Measurements from ENCODE around the gene GNG11. TPM values are rescaled to one million over a fixed set of nuclear protein-coding genes. Genes with fewer than 3 reads are reported as not detected.

The GNG11 gene
- total and polyA plus RNA-seq, 2 donors (not counting 3 experiments of a cell fraction or from before 2014, with no cell fraction given): 92.3 to 208 TPM

DNA sequence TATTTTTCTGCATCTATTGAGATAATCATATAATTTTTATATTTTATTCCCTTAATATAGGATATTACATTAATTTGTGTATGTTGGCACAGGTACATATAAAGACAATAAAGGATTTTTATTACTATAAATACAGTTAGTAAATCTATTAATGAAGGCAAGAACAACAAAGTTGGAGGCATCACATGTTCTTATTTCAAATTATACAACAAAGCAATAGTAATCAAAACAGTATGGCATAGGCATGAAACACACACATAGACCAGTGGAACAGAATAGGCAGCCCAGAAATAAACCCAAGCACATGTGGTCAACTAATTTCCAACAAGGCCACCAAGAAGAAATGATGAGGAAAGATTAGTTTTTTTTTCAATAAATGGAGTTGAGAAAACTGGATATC, 42.2 kb upstream of the GNG11 start:
- Histone ChIP-seq H3K9me3 (replicated peaks; ENCODE audit: control insufficient read depth, insufficient read depth, low read length) (no peaks in the 10 kb centered on the region), H3K79me2 (ENCODE audit: control insufficient read depth, insufficient read depth, low read length) (no peaks in the 10 kb centered on the region), H3K36me3 (ENCODE audit: control insufficient read depth in 2 of 2, extremely low read depth in 1 of 2, insufficient read depth in 2 of 2, low read length in 2 of 2) (no peaks in the 10 kb centered on the region), H3K4me1 (ENCODE audit: control insufficient read depth, extremely low read depth, insufficient read depth, low read length) (no peaks in the 10 kb centered on the region), H3K27me3 (ENCODE audit: control insufficient read depth in 2 of 2, insufficient read depth in 2 of 2, low read length in 2 of 2) (no peaks in the 10 kb centered on the region), H3K9me1 (replicated peaks; ENCODE audit: control insufficient read depth, extremely low read depth, insufficient read depth, low read length) (no peaks in the 10 kb centered on the region), H3K4me3 (replicated peaks in 1 of 3; ENCODE audit: insufficient read depth in 1 of 3, low read depth in 1 of 3, low read length in 3 of 3) (no peak overlapping the region), H2AFZ (ENCODE audit: low read depth, low read length) (no peak overlapping the region), H4K20me1 (replicated peaks; ENCODE audit: control insufficient read depth, extremely low read depth, insufficient read depth, low read length) (no peaks in the 10 kb centered on the region), H3K4me2 (ENCODE audit: insufficient read depth, low read length) (no peak overlapping the region), H3K9ac (replicated peaks; ENCODE audit: extremely low read depth, insufficient read depth, low read length) (no peak overlapping the region), H3K27ac (ENCODE audit: insufficient read depth, low read depth, low read length) (no peak overlapping the region)
- FAIRE-seq (no peak), DNase-seq (ENCODE audit: low read depth, low spot score) (no peak)
- intact Hi-C loops (cut with micrococcal nuclease): no loop called here
- ChIA-PET POLR2A (no interaction called here), CTCF (no interaction called here)
- dilution Hi-C loops (cut with MboI; ENCODE audit: extremely low pct_ligation_motif_present, low sequenced_read_pairs): no loop called here
- BruUV-seq (replicated peaks): no TSS peak
- TF ChIP-seq MYC (IDR thresholded peaks at IDR 0.05; ENCODE audit: low read depth, low read length): no peak
- TF ChIP-seq JUN (IDR thresholded peaks at IDR 0.05; ENCODE audit: borderline replicate concordance, insufficient read depth, insufficient read length, low read depth): no peak
- TF ChIP-seq, protein P1, sequence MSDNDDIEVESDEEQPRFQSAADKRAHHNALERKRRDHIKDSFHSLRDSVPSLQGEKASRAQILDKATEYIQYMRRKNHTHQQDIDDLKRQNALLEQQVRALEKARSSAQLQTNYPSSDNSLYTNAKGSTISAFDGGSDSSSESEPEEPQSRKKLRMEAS (IDR thresholded peaks at IDR 0.05; ENCODE audit: insufficient read depth, insufficient read length): no peak
- TF ChIP-seq GATA2 (IDR thresholded peaks at IDR 0.05; ENCODE audit: insufficient read depth, insufficient read length, low read depth, low read length): no peak
- TF ChIP-seq, protein P2, sequence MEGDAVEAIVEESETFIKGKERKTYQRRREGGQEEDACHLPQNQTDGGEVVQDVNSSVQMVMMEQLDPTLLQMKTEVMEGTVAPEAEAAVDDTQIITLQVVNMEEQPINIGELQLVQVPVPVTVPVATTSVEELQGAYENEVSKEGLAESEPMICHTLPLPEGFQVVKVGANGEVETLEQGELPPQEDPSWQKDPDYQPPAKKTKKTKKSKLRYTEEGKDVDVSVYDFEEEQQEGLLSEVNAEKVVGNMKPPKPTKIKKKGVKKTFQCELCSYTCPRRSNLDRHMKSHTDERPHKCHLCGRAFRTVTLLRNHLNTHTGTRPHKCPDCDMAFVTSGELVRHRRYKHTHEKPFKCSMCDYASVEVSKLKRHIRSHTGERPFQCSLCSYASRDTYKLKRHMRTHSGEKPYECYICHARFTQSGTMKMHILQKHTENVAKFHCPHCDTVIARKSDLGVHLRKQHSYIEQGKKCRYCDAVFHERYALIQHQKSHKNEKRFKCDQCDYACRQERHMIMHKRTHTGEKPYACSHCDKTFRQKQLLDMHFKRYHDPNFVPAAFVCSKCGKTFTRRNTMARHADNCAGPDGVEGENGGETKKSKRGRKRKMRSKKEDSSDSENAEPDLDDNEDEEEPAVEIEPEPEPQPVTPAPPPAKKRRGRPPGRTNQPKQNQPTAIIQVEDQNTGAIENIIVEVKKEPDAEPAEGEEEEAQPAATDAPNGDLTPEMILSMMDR (IDR thresholded peaks at IDR 0.05; ENCODE audit: extremely low read depth in 1 of 2, insufficient read depth in 1 of 2, low read depth in 1 of 2, low read length in 2 of 2): no peak
- no peak for TF ChIP-seq POLR2A (IDR thresholded peaks at IDR 0.05; ENCODE audit: low read depth, low read length)
- no peak for TF ChIP-seq FOS (IDR thresholded peaks at IDR 0.05; ENCODE audit: borderline replicate concordance, insufficient read depth, low read length)
- no peak for TF ChIP-seq EZH2 (IDR thresholded peaks at IDR 0.05; ENCODE audit: borderline replicate concordance, low read depth, low read length, severe bottlenecking)
- no peak for TF ChIP-seq POLR2AphosphoS5 (IDR thresholded peaks at IDR 0.05; ENCODE audit: insufficient read depth, low read depth, low read length)
